ENCODE results near the gene NCAPD2.

Gene NCAPD2

GRCh38 chr12:6570264-6570887, 76.5 kb downstream of the NCAPD2 start:
- H3K27me3 ChIP-seq (ENCODE audit: low read depth, low read length): no peaks in the 10 kb centered on the region
- H3K9me3 ChIP-seq (ENCODE audit: insufficient read depth, low read length): no peaks in the 10 kb centered on the region
- peaks cover 52% of the 10 kb centered on the region for H3K36me3 ChIP-seq (replicated peaks; ENCODE audit: low read depth, low read length)
- H3K9ac ChIP-seq (ENCODE audit: low read length): no peak overlapping the region
- H3K4me1 ChIP-seq (ENCODE audit: low read length): peaks cover 6% of the 10 kb centered on the region
- no peak overlapping the region for H3K4me3 ChIP-seq (ENCODE audit: low read length)
- no peak overlapping the region for H3K4me2 ChIP-seq (ENCODE audit: low read length)
- no peaks in the 10 kb centered on the region for H4K20me1 ChIP-seq (ENCODE audit: insufficient read depth, low read length)
- peaks cover 39% of the 10 kb centered on the region for H3K79me2 ChIP-seq (ENCODE audit: low read length)
- H2AFZ ChIP-seq (ENCODE audit: low read depth, low read length): no peak overlapping the region
- TF ChIP-seq EZH2phosphoT487 (IDR thresholded peaks at IDR 0.05; ENCODE audit: low read depth): no peak
- TF ChIP-seq, protein P1, sequence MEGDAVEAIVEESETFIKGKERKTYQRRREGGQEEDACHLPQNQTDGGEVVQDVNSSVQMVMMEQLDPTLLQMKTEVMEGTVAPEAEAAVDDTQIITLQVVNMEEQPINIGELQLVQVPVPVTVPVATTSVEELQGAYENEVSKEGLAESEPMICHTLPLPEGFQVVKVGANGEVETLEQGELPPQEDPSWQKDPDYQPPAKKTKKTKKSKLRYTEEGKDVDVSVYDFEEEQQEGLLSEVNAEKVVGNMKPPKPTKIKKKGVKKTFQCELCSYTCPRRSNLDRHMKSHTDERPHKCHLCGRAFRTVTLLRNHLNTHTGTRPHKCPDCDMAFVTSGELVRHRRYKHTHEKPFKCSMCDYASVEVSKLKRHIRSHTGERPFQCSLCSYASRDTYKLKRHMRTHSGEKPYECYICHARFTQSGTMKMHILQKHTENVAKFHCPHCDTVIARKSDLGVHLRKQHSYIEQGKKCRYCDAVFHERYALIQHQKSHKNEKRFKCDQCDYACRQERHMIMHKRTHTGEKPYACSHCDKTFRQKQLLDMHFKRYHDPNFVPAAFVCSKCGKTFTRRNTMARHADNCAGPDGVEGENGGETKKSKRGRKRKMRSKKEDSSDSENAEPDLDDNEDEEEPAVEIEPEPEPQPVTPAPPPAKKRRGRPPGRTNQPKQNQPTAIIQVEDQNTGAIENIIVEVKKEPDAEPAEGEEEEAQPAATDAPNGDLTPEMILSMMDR (IDR thresholded peaks at IDR 0.05; ENCODE audit: low read depth, low read length): peak; percentile 68
- H3K27ac ChIP-seq (ENCODE audit: low read length): no peak overlapping the region

DNA sequence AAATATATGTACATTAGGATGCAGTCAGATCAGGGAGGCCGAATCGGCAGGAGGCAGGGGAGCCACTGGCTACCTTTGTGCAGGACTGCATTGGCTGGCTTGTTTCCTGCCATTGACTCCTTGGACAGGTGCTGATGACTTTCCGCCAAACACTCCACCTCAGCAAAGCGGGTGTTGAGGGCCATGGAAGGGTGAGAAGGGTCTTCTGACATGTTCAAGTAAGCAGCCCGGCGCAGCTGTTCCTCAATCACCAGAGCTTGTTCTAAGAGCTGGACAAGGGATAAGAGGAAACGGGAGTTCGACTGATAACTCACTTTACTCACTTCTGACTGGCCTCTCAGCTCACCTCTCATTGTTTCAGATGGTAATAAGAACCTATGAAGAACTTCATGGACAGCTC, 79.1 kb downstream of the NCAPD2 start:
- H3K4me1 ChIP-seq (ENCODE audit: low read length): peaks cover 2% of the 10 kb centered on the region; the same call in 1 of the 2 replicates
- TF ChIP-seq, protein P1 (IDR thresholded peaks at IDR 0.05; ENCODE audit: low read depth, low read length): no peak
- TF ChIP-seq EZH2phosphoT487 (IDR thresholded peaks at IDR 0.05; ENCODE audit: low read depth): no peak
- H3K27ac ChIP-seq (ENCODE audit: low read length): no peak overlapping the region
- H3K79me2 ChIP-seq (ENCODE audit: low read length): peaks cover 14% of the 10 kb centered on the region
- no peak overlapping the region for H3K4me2 ChIP-seq (ENCODE audit: low read length)
- H3K36me3 ChIP-seq (replicated peaks; ENCODE audit: low read depth, low read length): peaks cover 64% of the 10 kb centered on the region
- no peak overlapping the region for H3K9ac ChIP-seq (ENCODE audit: low read length)
- no peaks in the 10 kb centered on the region for H3K9me3 ChIP-seq (ENCODE audit: insufficient read depth, low read length)
- H3K4me3 ChIP-seq (ENCODE audit: low read length): no peak overlapping the region
- H3K27me3 ChIP-seq (ENCODE audit: low read depth, low read length): no peaks in the 10 kb centered on the region
- H4K20me1 ChIP-seq (ENCODE audit: insufficient read depth, low read length): no peaks in the 10 kb centered on the region
- no peak overlapping the region for H2AFZ ChIP-seq (ENCODE audit: low read depth, low read length)

GRCh38 chr12:6574576-6575295, 80.8 kb downstream of the NCAPD2 start:
- TF ChIP-seq, protein P1 (IDR thresholded peaks at IDR 0.05; ENCODE audit: low read depth, low read length): no peak
- TF ChIP-seq EZH2phosphoT487 (IDR thresholded peaks at IDR 0.05; ENCODE audit: low read depth): no peak
- Histone ChIP-seq H3K4me1 (ENCODE audit: low read length) (no peaks in the 10 kb centered on the region), H3K27ac (ENCODE audit: low read length) (no peak overlapping the region), H3K27me3 (ENCODE audit: low read depth, low read length) (no peaks in the 10 kb centered on the region), H3K9ac (ENCODE audit: low read length) (no peak overlapping the region), H2AFZ (ENCODE audit: low read depth, low read length) (no peak overlapping the region), H3K9me3 (ENCODE audit: insufficient read depth, low read length) (no peaks in the 10 kb centered on the region), H3K79me2 (ENCODE audit: low read length) (peaks cover 2% of the 10 kb centered on the region; the same call in 1 of the 2 replicates), H3K4me2 (ENCODE audit: low read length) (no peak overlapping the region), H3K4me3 (ENCODE audit: low read length) (no peak overlapping the region), H4K20me1 (ENCODE audit: insufficient read depth, low read length) (no peaks in the 10 kb centered on the region), H3K36me3 (replicated peaks; ENCODE audit: low read depth, low read length) (peaks cover 66% of the 10 kb centered on the region)

DNA sequence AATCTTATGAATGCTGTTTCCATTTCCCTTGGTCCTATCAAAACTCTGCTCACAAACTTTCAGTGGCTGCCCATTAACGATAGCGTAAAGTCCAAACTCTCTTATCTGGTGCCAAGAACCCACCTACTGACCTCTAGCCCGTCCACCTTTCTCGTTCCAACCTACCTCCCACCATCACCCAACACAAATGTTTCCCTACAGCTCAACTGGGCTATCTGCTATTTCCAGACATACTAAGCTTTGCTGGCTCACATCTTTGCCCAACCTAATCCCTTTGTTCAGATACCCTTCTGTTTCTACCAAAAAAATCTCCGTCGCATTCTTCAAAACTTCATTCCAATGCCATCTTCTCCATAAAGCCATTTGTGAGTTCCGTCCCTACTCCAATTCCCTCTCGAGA, 81.7 kb downstream of the NCAPD2 start:
- H4K20me1 ChIP-seq (ENCODE audit: insufficient read depth, low read length): no peaks in the 10 kb centered on the region
- no peaks in the 10 kb centered on the region for H3K9me3 ChIP-seq (ENCODE audit: insufficient read depth, low read length)
- H3K27me3 ChIP-seq (ENCODE audit: low read depth, low read length): no peaks in the 10 kb centered on the region
- TF ChIP-seq, protein P1 (IDR thresholded peaks at IDR 0.05; ENCODE audit: low read depth, low read length): no peak
- no peak for TF ChIP-seq EZH2phosphoT487 (IDR thresholded peaks at IDR 0.05; ENCODE audit: low read depth)
- no peak overlapping the region for H3K4me3 ChIP-seq (ENCODE audit: low read length)
- H2AFZ ChIP-seq (ENCODE audit: low read depth, low read length): no peak overlapping the region
- no peaks in the 10 kb centered on the region for H3K79me2 ChIP-seq (ENCODE audit: low read length)
- no peaks in the 10 kb centered on the region for H3K4me1 ChIP-seq (ENCODE audit: low read length)
- H3K9ac ChIP-seq (ENCODE audit: low read length): no peak overlapping the region
- no peak overlapping the region for H3K4me2 ChIP-seq (ENCODE audit: low read length)
- H3K36me3 ChIP-seq (replicated peaks; ENCODE audit: low read depth, low read length): peaks cover 61% of the 10 kb centered on the region
- H3K27ac ChIP-seq (ENCODE audit: low read length): no peak overlapping the region
